HCT116 (cell line): ENCODE results near the gene ATF2. TPM values are rescaled to one million over a fixed set of nuclear protein-coding genes. Genes with fewer than 3 reads are reported as not detected.

Experiments used
- ATAC-seq: fragments of 200-7000 bp; cut with Tn5 transposase; 2 replicates; pipeline ENCODE4 v1.9.1; 2020; ENCODE audit warnings: mild to moderate bottlenecking, moderate library complexity
- BruUV-seq: library from RNA; stranded (reverse); fragments of 400-500 nt; replicated peaks from 2 replicates; lab custom pipeline; 2021; lab: Mats Ljungman, UMichigan
- CTCF ChIA-PET: fragments of 300-600 bp; sonication (Branson Sonifier 250); formaldehyde crosslinking; loops from one replicate; lab custom pipeline; 2021; ENCODE audit warnings: antibody characterized with exemption; lab: Charles Lee
- POLR2A ChIA-PET: fragments of 300-600, 350-600 bp; sonication (Branson Sonifier 250); formaldehyde crosslinking; loops from one replicate; lab custom pipeline; 2021; ENCODE audit warnings: antibody characterized with exemption; lab: Charles Lee
- RAD21 ChIA-PET, 2 experiments: fragments of 300-600 bp; sonication (Branson Sonifier 250); formaldehyde crosslinking; loops; one replicate each; lab custom pipeline; 2023; ENCODE audit warnings: low total read pairs in 2 of 2; ENCODE audit not compliant: uncharacterized antibody in 2 of 2, unreplicated experiment in 2 of 2, low non-redundant PET in 1 of 2; lab: Charles Lee
- DNase-seq: peaks from one replicate; pipeline ENCODE4 v3.0.0-alpha.2; 2010; ENCODE audit warnings: low read depth, low spot score
- H2AFZ ChIP-seq: fragments of 200-600 bp; shearing (Covaris generic), sonication (generic); 2 replicates; pipeline ENCODE4 v1.6.1; 2017; ENCODE audit warnings: low read depth, mixed run types, mixed read lengths, antibody characterized with exemption, low read length; ENCODE audit not compliant: poor library complexity, severe bottlenecking
- H3K27ac ChIP-seq: 2 replicates; pipeline ENCODE4 v1.5.1; 2012; ENCODE audit warnings: low read depth, low read length
- H3K27me3 ChIP-seq: fragments of 200-600 bp; sonication (generic); 2 replicates; pipeline ENCODE4 v1.6.1; 2016; ENCODE audit warnings: mixed run types, low read length, mixed read lengths; ENCODE audit not compliant: insufficient read depth
- H3K36me3 ChIP-seq, 2 experiments: fragments of 200-500 bp in 1 of 2; fragments of 200-600 bp in 1 of 2; sonication (Bioruptor generic) in 1 of 2; sonication (generic) in 1 of 2; 2 replicates each; pipeline versions ENCODE4 v1.5.1 to v1.6.1; 2014 to 2016; ENCODE audit warnings: low read length in 2 of 2, inconsistent platforms in 1 of 2, mixed read lengths in 1 of 2, mixed run types in 1 of 2; ENCODE audit not compliant: insufficient read depth in 2 of 2, control insufficient read depth in 1 of 2
- H3K4me1 ChIP-seq, 2 experiments: fragments of 200-600 bp in 1 of 2; sonication (generic) in 1 of 2; 2 replicates each; pipeline versions ENCODE4 v1.5.1 to v1.6.1; 2012 to 2017; ENCODE audit warnings: low read length in 2 of 2, inconsistent platforms in 1 of 2, mild to moderate bottlenecking in 1 of 2, mixed read lengths in 1 of 2, mixed run types in 1 of 2, moderate library complexity in 1 of 2; ENCODE audit not compliant: insufficient read depth in 2 of 2, control insufficient read depth in 1 of 2
- H3K4me2 ChIP-seq: fragments of 200-600 bp; sonication (generic); 2 replicates; pipeline ENCODE4 v1.6.1; 2017; ENCODE audit warnings: mixed run types, low read length, mixed read lengths
- H3K4me3 ChIP-seq, 2 experiments: fragments of 200-600 bp in 1 of 2; sonication (generic) in 1 of 2; replicated peaks in 1 of 2; 2 replicates each; pipeline ENCODE4 v1.5.1; 2011 to 2016; ENCODE audit warnings: low read length in 2 of 2, control low read depth in 1 of 2, low read depth in 1 of 2, mild to moderate bottlenecking in 1 of 2, mixed read lengths in 1 of 2, mixed run types in 1 of 2
- H3K79me2 ChIP-seq: fragments of 200-600 bp; sonication (generic); 2 replicates; pipeline ENCODE4 v1.6.1; 2017; ENCODE audit warnings: mild to moderate bottlenecking, mixed run types, low read length, moderate library complexity, mixed read lengths; ENCODE audit not compliant: insufficient read depth
- H3K9ac ChIP-seq: fragments of 200-600 bp; sonication (generic); 2 replicates; pipeline ENCODE4 v1.6.1; 2016; ENCODE audit warnings: low read length, mixed read lengths
- H3K9me2 ChIP-seq: fragments of 200-600 bp; sonication (generic), shearing (Covaris generic); 2 replicates; pipeline ENCODE4 v1.6.1; 2017; ENCODE audit warnings: mixed run types, mild to moderate bottlenecking, moderate library complexity; ENCODE audit not compliant: insufficient read depth
- H3K9me3 ChIP-seq, 2 experiments: fragments of 200-500 bp in 1 of 2; fragments of 200-600 bp in 1 of 2; sonication (Bioruptor generic) in 1 of 2; sonication (generic) in 1 of 2; 2 replicates each; pipeline ENCODE4 v1.6.1; 2014 to 2017; ENCODE audit warnings: low read length in 2 of 2, mixed read lengths in 2 of 2, inconsistent platforms in 1 of 2, low read depth in 1 of 2, mild to moderate bottlenecking in 1 of 2, mixed run types in 1 of 2, moderate library complexity in 1 of 2; ENCODE audit not compliant: control insufficient read depth in 1 of 2, insufficient read depth in 1 of 2
- H4K20me1 ChIP-seq: fragments of 200-600 bp; sonication (generic), shearing (Covaris generic); 2 replicates; pipeline ENCODE4 v1.6.1; 2017; ENCODE audit warnings: mixed run types, mild to moderate bottlenecking, moderate library complexity; ENCODE audit not compliant: insufficient read depth
- CBX3 ChIP-seq: IDR thresholded peaks from 2 replicates; pipeline ENCODE4 v1.6.1; 2012; ENCODE audit warnings: low read depth
- CEBPB ChIP-seq: IDR thresholded peaks from 2 replicates; pipeline ENCODE4 v1.6.1; 2012; ENCODE audit warnings: low read depth
- ELF1 ChIP-seq: IDR thresholded peaks from 2 replicates; pipeline ENCODE4 v1.6.1; 2012; ENCODE audit warnings: low read depth, borderline replicate concordance
- EZH2 ChIP-seq: fragments of 200-600 bp; sonication (generic); IDR thresholded peaks from 2 replicates; pipeline ENCODE4 v1.6.1; 2017; ENCODE audit warnings: antibody characterized with exemption, mixed run types
- POLR2A ChIP-seq: IDR thresholded peaks from 2 replicates; pipeline ENCODE4 v1.7.0; 2011; ENCODE audit warnings: borderline replicate concordance; ENCODE audit not compliant: insufficient read depth, insufficient read length; ENCODE audit errors: extremely low read depth
- SIN3A ChIP-seq: IDR thresholded peaks from 2 replicates; pipeline ENCODE4 v1.6.1; 2012; ENCODE audit warnings: low read depth
- SRF ChIP-seq: IDR thresholded peaks from 2 replicates; pipeline ENCODE4 v1.6.1; 2012; ENCODE audit warnings: low read depth
- ZNF274 ChIP-seq: fragments of 200-500 bp; sonication (Bioruptor generic); IDR thresholded peaks from 2 replicates; pipeline ENCODE4 v1.6.1; 2014; ENCODE audit warnings: mild to moderate bottlenecking, low read depth, low read length, inconsistent platforms
- intact Hi-C: fragments of 100-400 bp; cut with micrococcal nuclease; formaldehyde crosslinking; loops from 2 replicates; pipeline ENCODE4 v1.10.0; 2022
- total RNA-seq: library from RNA; stranded (reverse); gene quantifications from one replicate; pipeline ENCODE4 v1.2.1, GENCODE V29; 2021; ENCODE audit not compliant: unreplicated experiment
- TF ChIP-seq, protein P1 (sequence below): IDR thresholded peaks from 2 replicates; pipeline ENCODE4 v1.6.1; 2012
- TF ChIP-seq, protein P2 (sequence below): IDR thresholded peaks from 2 replicates; pipeline ENCODE4 v1.6.1; 2011; ENCODE audit warnings: mild to moderate bottlenecking, low read length, moderate library complexity; ENCODE audit not compliant: insufficient replicate concordance; ENCODE audit errors: extremely low read depth
- TF ChIP-seq, protein P3 (sequence below): IDR thresholded peaks from 2 replicates; pipeline ENCODE4 v1.6.1; 2012

Gene ATF2
- total RNA-seq, 1 experiment from 2014 or later: 29.6 TPM

DNA sequence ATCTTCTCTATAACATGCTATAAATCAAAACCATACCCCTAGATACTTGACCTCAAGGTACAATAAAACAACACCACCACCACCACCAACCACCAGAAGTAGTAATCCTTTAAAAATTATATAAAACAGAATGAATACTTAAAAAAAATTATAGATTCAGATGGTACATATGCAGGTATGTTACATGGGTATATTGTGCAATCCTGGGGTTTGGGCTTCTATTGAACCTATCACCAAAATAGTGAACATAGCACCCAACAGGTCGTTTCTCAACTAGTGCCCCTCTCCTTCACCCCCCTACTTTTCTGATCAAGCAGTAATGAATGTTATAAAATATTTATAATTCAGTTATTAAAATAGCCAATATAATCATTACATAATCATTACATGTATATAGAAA, 91.7 kb downstream of the ATF2 start:
- Histone ChIP-seq H4K20me1 (no peaks in the 10 kb centered on the region), H3K27ac (no peak overlapping the region), H3K36me3 (peaks cover 0 to 7% of the 10 kb centered on the region in 2 experiments; a peak in 1 of 4 replicates), H2AFZ (no peak overlapping the region), H3K9ac (no peak overlapping the region), H3K4me1 (no peaks in the 10 kb centered on the region), H3K9me3 (no peaks in the 10 kb centered on the region), H3K4me3 (no peak overlapping the region), H3K9me2 (no peaks in the 10 kb centered on the region), H3K4me2 (no peak overlapping the region), H3K27me3 (no peaks in the 10 kb centered on the region), H3K79me2 (no peaks in the 10 kb centered on the region)
- CTCF ChIA-PET: no interaction called here
- intact Hi-C loops: no loop called here
- TF ChIP-seq CEBPB: no peak
- TF ChIP-seq POLR2A: no peak
- TF ChIP-seq ELF1: no peak
- TF ChIP-seq SIN3A: no peak
- TF ChIP-seq SRF: no peak
- TF ChIP-seq EZH2: no peak
- TF ChIP-seq, protein P1, sequence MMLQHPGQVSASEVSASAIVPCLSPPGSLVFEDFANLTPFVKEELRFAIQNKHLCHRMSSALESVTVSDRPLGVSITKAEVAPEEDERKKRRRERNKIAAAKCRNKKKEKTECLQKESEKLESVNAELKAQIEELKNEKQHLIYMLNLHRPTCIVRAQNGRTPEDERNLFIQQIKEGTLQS: no peak
- TF ChIP-seq, protein P2, sequence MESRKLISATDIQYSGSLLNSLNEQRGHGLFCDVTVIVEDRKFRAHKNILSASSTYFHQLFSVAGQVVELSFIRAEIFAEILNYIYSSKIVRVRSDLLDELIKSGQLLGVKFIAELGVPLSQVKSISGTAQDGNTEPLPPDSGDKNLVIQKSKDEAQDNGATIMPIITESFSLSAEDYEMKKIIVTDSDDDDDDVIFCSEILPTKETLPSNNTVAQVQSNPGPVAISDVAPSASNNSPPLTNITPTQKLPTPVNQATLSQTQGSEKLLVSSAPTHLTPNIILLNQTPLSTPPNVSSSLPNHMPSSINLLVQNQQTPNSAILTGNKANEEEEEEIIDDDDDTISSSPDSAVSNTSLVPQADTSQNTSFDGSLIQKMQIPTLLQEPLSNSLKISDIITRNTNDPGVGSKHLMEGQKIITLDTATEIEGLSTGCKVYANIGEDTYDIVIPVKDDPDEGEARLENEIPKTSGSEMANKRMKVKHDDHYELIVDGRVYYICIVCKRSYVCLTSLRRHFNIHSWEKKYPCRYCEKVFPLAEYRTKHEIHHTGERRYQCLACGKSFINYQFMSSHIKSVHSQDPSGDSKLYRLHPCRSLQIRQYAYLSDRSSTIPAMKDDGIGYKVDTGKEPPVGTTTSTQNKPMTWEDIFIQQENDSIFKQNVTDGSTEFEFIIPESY: no peak
- TF ChIP-seq, protein P3, sequence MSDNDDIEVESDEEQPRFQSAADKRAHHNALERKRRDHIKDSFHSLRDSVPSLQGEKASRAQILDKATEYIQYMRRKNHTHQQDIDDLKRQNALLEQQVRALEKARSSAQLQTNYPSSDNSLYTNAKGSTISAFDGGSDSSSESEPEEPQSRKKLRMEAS: no peak
- no peak for TF ChIP-seq CBX3
- TF ChIP-seq ZNF274: no peak
- no TSS peak for BruUV-seq
- DNase-seq (no peak), ATAC-seq (no peak)
- POLR2A ChIA-PET: no interaction called here
- RAD21 ChIA-PET: no interaction called here
